ENCODE data around the gene ATOX1.

The ATOX1 gene

GRCh38 chr5:151740958-151741373 is 17.5 kb downstream of the ATOX1 start:
- peak in 1 of 3 experiments; percentile 2 for TF ChIP-seq CTCF (IDR thresholded peaks at IDR 0.05; ENCODE audit: unreplicated experiment in 3 of 3)
- H3K36me3 Mint-ChIP-seq (ENCODE audit: low read depth), result peaks cover 26% of the 10 kb centered on the region
- H3K27me3 Mint-ChIP-seq (ENCODE audit: low read depth), result no peaks in the 10 kb centered on the region
- peaks cover 35% of the 10 kb centered on the region for H3K4me1 Mint-ChIP-seq
- H3K27ac Mint-ChIP-seq, result peak overlapping the region; percentile 94 to 97 (median 96)
- H3K4me3 Mint-ChIP-seq, result peak overlapping the region; percentile 26 to 64 (median 30)
- H3K9me3 Mint-ChIP-seq, result no peaks in the 10 kb centered on the region

DNA sequence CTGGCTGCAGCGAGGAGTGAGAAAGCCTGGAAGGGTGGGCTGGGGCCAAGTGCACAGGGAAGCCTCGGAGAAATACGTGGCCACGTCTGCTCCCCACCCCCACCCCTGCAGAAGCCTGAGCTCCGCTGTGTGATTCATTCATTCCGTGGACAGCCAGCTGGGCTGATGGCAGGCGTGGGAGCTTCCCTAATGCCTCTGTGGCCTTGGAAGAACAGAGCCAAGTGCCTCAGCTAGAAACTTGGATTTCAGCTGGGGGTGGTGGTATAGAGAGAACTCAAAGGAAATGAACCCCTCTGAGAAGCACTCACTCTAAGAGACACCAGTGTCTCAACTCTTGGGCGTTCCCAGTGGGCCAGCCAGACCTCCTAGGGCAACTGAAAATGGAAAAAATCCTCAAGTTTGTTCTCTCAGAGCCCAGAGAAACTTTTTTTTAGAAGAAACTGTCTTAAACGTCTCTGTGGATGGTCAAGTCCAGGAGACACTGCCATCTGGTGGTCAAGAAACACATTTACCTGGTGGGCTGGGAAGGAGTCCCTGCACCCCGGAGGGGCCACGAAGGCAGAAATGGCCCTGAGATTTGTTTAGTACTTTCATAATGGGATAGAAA is 18.0 kb downstream of the ATOX1 start:
- Mint-ChIP-seq H3K4me1 (peaks cover 35% of the 10 kb centered on the region), H3K4me3 (peak overlapping the region; percentile 26 to 64 (median 30)), H3K9me3 (no peaks in the 10 kb centered on the region), H3K27me3 (ENCODE audit: low read depth) (no peaks in the 10 kb centered on the region), H3K27ac (peak overlapping the region; percentile 94 to 97 (median 96)), H3K36me3 (ENCODE audit: low read depth) (peaks cover 26% of the 10 kb centered on the region)
- peak; percentile 93 to 96 (median 95) for TF ChIP-seq CTCF (IDR thresholded peaks at IDR 0.05; ENCODE audit: unreplicated experiment in 3 of 3)

DNA sequence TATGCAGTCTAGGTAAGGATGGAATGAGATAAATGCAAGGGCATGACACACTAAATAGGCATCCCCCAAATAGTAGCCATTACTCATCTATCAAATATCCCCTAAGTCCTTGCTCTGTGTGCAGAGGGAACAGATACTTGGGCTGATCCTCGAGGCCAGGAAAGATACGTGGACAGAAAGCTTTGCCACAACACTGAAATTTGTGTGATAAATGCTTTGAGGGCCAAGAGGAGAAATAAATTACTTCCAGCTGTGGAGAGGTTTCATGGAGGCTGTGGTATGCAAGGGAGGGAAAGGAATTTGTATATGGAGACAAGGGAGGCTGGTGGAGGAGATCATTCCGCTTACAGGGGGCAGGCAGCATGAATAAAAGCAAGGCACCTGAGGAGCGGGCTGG is 18.5 kb downstream of the ATOX1 start:
- H3K36me3 Mint-ChIP-seq (ENCODE audit: low read depth), result peaks cover 23% of the 10 kb centered on the region
- TF ChIP-seq CTCF (IDR thresholded peaks at IDR 0.05; ENCODE audit: unreplicated experiment in 3 of 3), result no peak
- peaks cover 35% of the 10 kb centered on the region for H3K4me1 Mint-ChIP-seq
- H3K27me3 Mint-ChIP-seq (ENCODE audit: low read depth), result no peaks in the 10 kb centered on the region
- H3K4me3 Mint-ChIP-seq, result peak overlapping the region; percentile 8 to 29 (median 17)
- peak overlapping the region; percentile 94 to 97 (median 96) for H3K27ac Mint-ChIP-seq
- no peaks in the 10 kb centered on the region for H3K9me3 Mint-ChIP-seq

DNA sequence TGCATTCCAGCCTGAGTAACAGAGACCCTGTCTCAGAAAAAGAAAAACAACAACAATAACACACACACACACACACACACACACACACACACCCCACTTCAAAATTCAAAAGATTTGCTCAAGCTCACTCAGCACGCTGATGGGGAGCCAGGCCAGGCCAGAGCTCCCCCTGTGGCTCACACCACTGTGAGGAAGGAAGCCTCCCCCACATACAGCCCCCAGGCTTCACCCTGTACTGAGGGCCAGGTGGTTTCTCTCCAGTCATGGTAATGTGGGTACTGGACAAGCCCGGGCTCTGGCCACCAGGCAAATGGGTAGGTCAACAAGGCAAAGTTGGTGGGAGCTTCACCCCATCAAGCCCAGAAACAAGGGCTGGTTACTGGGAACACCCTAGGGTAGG is 19.0 kb downstream of the ATOX1 start:
- no peaks in the 10 kb centered on the region for H3K9me3 Mint-ChIP-seq
- no peaks in the 10 kb centered on the region for H3K27me3 Mint-ChIP-seq (ENCODE audit: low read depth)
- H3K36me3 Mint-ChIP-seq (ENCODE audit: low read depth), result peaks cover 20% of the 10 kb centered on the region
- no peak for TF ChIP-seq CTCF (IDR thresholded peaks at IDR 0.05; ENCODE audit: unreplicated experiment in 3 of 3)
- no peak overlapping the region for H3K4me3 Mint-ChIP-seq
- H3K4me1 Mint-ChIP-seq, result peaks cover 35% of the 10 kb centered on the region
- H3K27ac Mint-ChIP-seq, result peak overlapping the region; percentile 94 to 97 (median 96)

DNA sequence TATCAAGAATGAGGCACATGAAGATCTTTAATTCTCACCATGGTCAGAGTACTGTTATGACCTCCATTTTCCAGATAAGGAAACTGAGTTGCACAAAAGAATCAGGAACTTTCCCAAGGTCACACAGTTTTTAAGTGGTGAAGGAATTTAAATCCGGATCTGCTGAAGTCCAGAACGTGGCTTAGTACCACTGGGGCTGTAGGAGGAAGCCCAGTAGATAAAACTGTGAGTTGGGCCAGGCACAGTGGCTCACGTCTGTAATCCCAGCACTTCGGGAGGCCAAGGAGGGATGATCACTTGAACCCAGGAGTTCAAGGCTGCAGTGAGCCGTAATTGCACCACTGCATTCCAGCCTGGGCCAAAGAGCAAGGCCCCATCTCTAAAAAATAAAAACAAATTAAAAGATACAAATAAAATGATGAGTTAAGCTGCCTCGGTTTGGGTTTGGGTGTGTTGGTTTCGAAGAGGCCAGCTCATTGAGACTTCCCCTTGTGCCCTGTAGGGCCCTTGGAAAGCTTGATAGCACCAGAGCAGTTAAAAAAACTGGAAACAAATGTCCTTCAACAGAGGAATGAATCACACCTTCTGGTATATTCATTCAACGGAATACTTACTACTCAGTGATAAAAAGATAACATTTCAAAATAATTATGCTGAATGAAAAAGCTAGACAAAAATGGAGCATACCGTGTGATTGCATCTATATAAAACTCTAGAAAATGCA is 20.1 kb downstream of the ATOX1 start:
- Mint-ChIP-seq H3K4me3 (no peak overlapping the region), H3K9me3 (no peaks in the 10 kb centered on the region), H3K27me3 (ENCODE audit: low read depth) (no peaks in the 10 kb centered on the region), H3K27ac (peak overlapping the region; percentile 94 to 97 (median 96)), H3K4me1 (peaks cover 35% of the 10 kb centered on the region), H3K36me3 (ENCODE audit: low read depth) (peaks cover 11% of the 10 kb centered on the region)
- TF ChIP-seq CTCF (IDR thresholded peaks at IDR 0.05; ENCODE audit: unreplicated experiment in 3 of 3), result no peak

All from nephron (organoid).